HepG2 (cell line): Measurements from ENCODE around the gene CA4. TPM values are rescaled to one million over a fixed set of nuclear protein-coding genes. Genes with fewer than 3 reads are reported as not detected.

Experiments used
- BHLHE40 ChIP-seq: IDR thresholded peaks from 2 replicates; pipeline ENCODE4 v1.6.1; 2011; ENCODE audit warnings: low read length, improper control_type of control experiment
- CCAR2 ChIP-seq: fragments of 200-400 bp; formaldehyde crosslinking; optimal IDR thresholded peaks from 2 replicates; pipeline ENCODE3; 2018; ENCODE audit warnings: low read depth, mild to moderate bottlenecking, low read length, moderate library complexity
- FIP1L1 ChIP-seq: fragments of 200-400 bp; formaldehyde crosslinking; IDR thresholded peaks from 2 replicates; pipeline ENCODE4 v1.6.1; 2018; ENCODE audit warnings: low read depth, mild to moderate bottlenecking, low read length, moderate library complexity, borderline replicate concordance; ENCODE audit not compliant: insufficient read depth
- GFI1 ChIP-seq: sonication (generic); formaldehyde crosslinking; IDR thresholded peaks from 2 replicates; pipeline ENCODE4 v1.5.0; 2020; ENCODE audit warnings: missing genetic modification reagents, mild to moderate bottlenecking, borderline replicate concordance
- RXRA ChIP-seq: sonication (generic); formaldehyde crosslinking; IDR thresholded peaks from 2 replicates; pipeline ENCODE4 v1.5.1; 2020; ENCODE audit warnings: missing genetic modification reagents
- SATB2 ChIP-seq: sonication (generic); formaldehyde crosslinking; IDR thresholded peaks from 2 replicates; pipeline ENCODE4 v1.5.0; 2020; ENCODE audit warnings: missing genetic modification reagents
- ZMYM3 ChIP-seq: sonication (generic); formaldehyde crosslinking; IDR thresholded peaks from 2 replicates; pipeline ENCODE4 v1.5.1; 2020; ENCODE audit warnings: mild to moderate bottlenecking, missing genetic modification reagents
- polyA plus RNA-seq, 8 experiments: library from polyadenylated mRNA; depleted of rRNA in 3 of 8; stranded (reverse) in 7 of 8; unstranded in 1 of 8; fragments of >200 nt; fragmentation: Illumina TruSeq in 4 of 8; extraction: Trizol in 4 of 8; gene quantifications; 2 replicates each; pipeline versions ENCODE4 v1.2.1 to v1.2.3, GENCODE V29; 2011 to 2016; ENCODE audit warnings: low read depth in 4 of 8, missing spikeins in 1 of 8, mixed read lengths in 1 of 8; ENCODE audit not compliant: insufficient read depth in 1 of 8
- total RNA-seq, 5 experiments: library from RNA; depleted of rRNA; stranded (reverse); fragments of >200 nt; fragmentation: Illumina TruSeq; extraction: Trizol; gene quantifications; 2 replicates each; pipeline ENCODE4 v1.2.3, GENCODE V29; 2016; ENCODE audit warnings: low read depth in 1 of 5
- TF ChIP-seq, protein P1 (sequence below): sonication (generic); formaldehyde crosslinking; IDR thresholded peaks from 2 replicates; pipeline ENCODE4 v1.4.0; 2020; ENCODE audit warnings: missing genetic modification reagents, borderline replicate concordance
- TF ChIP-seq, protein P2 (sequence below): IDR thresholded peaks from 2 replicates; pipeline ENCODE4 v1.6.1; 2016
- TF ChIP-seq, protein P3 (sequence below): sonication (generic); formaldehyde crosslinking; IDR thresholded peaks from 2 replicates; pipeline ENCODE4 v1.5.0; 2020; ENCODE audit warnings: mild to moderate bottlenecking, missing genetic modification reagents, borderline replicate concordance
- TF ChIP-seq, protein P4 (sequence below): sonication (generic); formaldehyde crosslinking; IDR thresholded peaks from 2 replicates; pipeline ENCODE4 v1.4.0; 2020; ENCODE audit warnings: missing genetic modification reagents
- TF ChIP-seq, protein P5 (sequence below): sonication (generic); formaldehyde crosslinking; IDR thresholded peaks from 2 replicates; pipeline ENCODE4 v1.4.0; 2020; ENCODE audit warnings: missing genetic modification reagents
- TF ChIP-seq, protein P6 (sequence below): sonication (generic); formaldehyde crosslinking; IDR thresholded peaks from 2 replicates; pipeline ENCODE4 v1.8.1; 2023; ENCODE audit warnings: mild to moderate bottlenecking, missing genetic modification reagents
- TF ChIP-seq, protein P7 (sequence below), 2 experiments: sonication (generic) in 1 of 2; formaldehyde crosslinking in 1 of 2; IDR thresholded peaks; 2 replicates each; pipeline versions ENCODE4 v1.4.0 to v1.6.1; 2016 to 2020; ENCODE audit warnings: borderline replicate concordance in 1 of 2, low read depth in 1 of 2, mild to moderate bottlenecking in 1 of 2, missing genetic modification reagents in 1 of 2

Gene CA4
- total and polyA plus RNA-seq, 2 of the 13 experiments (the other 11 are each of a cell fraction or from before 2014, with no cell fraction given) = not detected

DNA sequence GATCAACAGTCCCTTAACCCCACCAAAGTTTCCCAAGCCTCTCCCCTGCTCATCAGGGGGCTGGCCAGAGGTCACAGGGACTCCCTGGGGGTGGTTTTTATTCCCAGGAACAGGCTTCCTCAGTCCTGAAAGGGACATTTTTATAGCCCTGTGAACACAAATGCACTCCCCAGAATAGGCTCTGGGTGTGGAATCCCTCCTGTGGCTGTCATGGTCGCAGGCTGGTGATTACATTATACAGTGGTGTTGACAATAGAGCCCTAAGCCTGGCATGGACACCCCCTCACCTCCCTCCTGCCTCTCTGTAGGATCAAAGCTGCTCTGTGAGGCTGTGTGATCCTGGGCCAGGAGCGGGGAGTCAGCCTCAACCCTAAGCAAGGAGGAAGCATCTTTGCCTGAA is 1.4 kb upstream of the CA4 start (continued):
- TF ChIP-seq, protein P1, sequence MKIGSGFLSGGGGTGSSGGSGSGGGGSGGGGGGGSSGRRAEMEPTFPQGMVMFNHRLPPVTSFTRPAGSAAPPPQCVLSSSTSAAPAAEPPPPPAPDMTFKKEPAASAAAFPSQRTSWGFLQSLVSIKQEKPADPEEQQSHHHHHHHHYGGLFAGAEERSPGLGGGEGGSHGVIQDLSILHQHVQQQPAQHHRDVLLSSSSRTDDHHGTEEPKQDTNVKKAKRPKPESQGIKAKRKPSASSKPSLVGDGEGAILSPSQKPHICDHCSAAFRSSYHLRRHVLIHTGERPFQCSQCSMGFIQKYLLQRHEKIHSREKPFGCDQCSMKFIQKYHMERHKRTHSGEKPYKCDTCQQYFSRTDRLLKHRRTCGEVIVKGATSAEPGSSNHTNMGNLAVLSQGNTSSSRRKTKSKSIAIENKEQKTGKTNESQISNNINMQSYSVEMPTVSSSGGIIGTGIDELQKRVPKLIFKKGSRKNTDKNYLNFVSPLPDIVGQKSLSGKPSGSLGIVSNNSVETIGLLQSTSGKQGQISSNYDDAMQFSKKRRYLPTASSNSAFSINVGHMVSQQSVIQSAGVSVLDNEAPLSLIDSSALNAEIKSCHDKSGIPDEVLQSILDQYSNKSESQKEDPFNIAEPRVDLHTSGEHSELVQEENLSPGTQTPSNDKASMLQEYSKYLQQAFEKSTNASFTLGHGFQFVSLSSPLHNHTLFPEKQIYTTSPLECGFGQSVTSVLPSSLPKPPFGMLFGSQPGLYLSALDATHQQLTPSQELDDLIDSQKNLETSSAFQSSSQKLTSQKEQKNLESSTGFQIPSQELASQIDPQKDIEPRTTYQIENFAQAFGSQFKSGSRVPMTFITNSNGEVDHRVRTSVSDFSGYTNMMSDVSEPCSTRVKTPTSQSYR = no peak
- TF ChIP-seq ZMYM3 (CRISPR knock-in tag) = no peak
- TF ChIP-seq, protein P2, sequence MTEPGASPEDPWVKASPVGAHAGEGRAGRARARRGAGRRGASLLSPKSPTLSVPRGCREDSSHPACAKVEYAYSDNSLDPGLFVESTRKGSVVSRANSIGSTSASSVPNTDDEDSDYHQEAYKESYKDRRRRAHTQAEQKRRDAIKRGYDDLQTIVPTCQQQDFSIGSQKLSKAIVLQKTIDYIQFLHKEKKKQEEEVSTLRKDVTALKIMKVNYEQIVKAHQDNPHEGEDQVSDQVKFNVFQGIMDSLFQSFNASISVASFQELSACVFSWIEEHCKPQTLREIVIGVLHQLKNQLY = no peak
- no peak for TF ChIP-seq SATB2 (CRISPR knock-in tag)
- TF ChIP-seq FIP1L1 = no peak
- no peak for TF ChIP-seq GFI1 (CRISPR knock-in tag)
- TF ChIP-seq, protein P3, sequence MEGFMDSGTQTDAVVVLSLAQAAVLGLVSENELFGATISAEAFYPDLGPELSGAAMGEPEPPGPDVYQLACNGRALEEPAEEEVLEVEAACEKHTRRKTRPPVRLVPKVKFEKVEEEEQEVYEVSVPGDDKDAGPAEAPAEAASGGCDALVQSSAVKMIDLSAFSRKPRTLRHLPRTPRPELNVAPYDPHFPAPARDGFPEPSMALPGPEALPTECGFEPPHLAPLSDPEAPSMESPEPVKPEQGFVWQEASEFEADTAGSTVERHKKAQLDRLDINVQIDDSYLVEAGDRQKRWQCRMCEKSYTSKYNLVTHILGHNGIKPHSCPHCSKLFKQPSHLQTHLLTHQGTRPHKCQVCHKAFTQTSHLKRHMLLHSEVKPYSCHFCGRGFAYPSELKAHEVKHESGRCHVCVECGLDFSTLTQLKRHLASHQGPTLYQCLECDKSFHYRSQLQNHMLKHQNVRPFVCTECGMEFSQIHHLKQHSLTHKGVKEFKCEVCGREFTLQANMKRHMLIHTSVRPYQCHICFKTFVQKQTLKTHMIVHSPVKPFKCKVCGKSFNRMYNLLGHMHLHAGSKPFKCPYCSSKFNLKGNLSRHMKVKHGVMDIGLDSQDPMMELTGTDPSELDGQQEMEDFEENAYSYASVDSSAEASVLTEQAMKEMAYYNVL = no peak
- TF ChIP-seq, protein P4, sequence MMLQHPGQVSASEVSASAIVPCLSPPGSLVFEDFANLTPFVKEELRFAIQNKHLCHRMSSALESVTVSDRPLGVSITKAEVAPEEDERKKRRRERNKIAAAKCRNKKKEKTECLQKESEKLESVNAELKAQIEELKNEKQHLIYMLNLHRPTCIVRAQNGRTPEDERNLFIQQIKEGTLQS (CRISPR knock-in tag) = no peak
- no peak for TF ChIP-seq RXRA (CRISPR knock-in tag)
- TF ChIP-seq, protein P5, sequence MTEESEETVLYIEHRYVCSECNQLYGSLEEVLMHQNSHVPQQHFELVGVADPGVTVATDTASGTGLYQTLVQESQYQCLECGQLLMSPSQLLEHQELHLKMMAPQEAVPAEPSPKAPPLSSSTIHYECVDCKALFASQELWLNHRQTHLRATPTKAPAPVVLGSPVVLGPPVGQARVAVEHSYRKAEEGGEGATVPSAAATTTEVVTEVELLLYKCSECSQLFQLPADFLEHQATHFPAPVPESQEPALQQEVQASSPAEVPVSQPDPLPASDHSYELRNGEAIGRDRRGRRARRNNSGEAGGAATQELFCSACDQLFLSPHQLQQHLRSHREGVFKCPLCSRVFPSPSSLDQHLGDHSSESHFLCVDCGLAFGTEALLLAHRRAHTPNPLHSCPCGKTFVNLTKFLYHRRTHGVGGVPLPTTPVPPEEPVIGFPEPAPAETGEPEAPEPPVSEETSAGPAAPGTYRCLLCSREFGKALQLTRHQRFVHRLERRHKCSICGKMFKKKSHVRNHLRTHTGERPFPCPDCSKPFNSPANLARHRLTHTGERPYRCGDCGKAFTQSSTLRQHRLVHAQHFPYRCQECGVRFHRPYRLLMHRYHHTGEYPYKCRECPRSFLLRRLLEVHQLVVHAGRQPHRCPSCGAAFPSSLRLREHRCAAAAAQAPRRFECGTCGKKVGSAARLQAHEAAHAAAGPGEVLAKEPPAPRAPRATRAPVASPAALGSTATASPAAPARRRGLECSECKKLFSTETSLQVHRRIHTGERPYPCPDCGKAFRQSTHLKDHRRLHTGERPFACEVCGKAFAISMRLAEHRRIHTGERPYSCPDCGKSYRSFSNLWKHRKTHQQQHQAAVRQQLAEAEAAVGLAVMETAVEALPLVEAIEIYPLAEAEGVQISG (CRISPR knock-in tag) = no peak
- TF ChIP-seq CCAR2 = no peak
- TF ChIP-seq, protein P6, sequence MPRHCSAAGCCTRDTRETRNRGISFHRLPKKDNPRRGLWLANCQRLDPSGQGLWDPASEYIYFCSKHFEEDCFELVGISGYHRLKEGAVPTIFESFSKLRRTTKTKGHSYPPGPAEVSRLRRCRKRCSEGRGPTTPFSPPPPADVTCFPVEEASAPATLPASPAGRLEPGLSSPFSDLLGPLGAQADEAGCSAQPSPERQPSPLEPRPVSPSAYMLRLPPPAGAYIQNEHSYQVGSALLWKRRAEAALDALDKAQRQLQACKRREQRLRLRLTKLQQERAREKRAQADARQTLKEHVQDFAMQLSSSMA (CRISPR knock-in tag) = no peak
- TF ChIP-seq, protein P7, sequence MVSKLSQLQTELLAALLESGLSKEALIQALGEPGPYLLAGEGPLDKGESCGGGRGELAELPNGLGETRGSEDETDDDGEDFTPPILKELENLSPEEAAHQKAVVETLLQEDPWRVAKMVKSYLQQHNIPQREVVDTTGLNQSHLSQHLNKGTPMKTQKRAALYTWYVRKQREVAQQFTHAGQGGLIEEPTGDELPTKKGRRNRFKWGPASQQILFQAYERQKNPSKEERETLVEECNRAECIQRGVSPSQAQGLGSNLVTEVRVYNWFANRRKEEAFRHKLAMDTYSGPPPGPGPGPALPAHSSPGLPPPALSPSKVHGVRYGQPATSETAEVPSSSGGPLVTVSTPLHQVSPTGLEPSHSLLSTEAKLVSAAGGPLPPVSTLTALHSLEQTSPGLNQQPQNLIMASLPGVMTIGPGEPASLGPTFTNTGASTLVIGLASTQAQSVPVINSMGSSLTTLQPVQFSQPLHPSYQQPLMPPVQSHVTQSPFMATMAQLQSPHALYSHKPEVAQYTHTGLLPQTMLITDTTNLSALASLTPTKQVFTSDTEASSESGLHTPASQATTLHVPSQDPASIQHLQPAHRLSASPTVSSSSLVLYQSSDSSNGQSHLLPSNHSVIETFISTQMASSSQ (IDR thresholded peaks at IDR 0.05; ENCODE audit: low read depth) = no peak
- TF ChIP-seq, protein P7 (CRISPR knock-in tag; IDR thresholded peaks at IDR 0.05; ENCODE audit: borderline replicate concordance) = no peak
- no peak for TF ChIP-seq BHLHE40
